ENCODE measurements around the gene ZNF611.
A peak's percentile ranks its signal among the peaks of the same experiment; 100 is the strongest.
"Not testable (repeated sequence)": the region's sequence is repeated elsewhere in the genome, so short reads cannot be mapped to it uniquely, and the experiment has no call there.

The ZNF611 gene

GRCh38 chr19:52735734-52736133 is 890 bp upstream of the ZNF611 start:
- peak overlapping the region; percentile 82 for H4K8ac ChIP-seq (ENCODE audit: low read depth, low read length)

GRCh38 chr19:52734331-52734892 is 432 bp downstream of the ZNF611 start:
- peaks cover 26% of the 10 kb centered on the region for H3K79me1 ChIP-seq (ENCODE audit: low read length)
- H4K12ac ChIP-seq (ENCODE audit: low read depth, low read length), result peak overlapping the region; percentile 63
- H2BK120ac ChIP-seq (ENCODE audit: insufficient read depth, low read length, poor library complexity), result peak overlapping the region; percentile 48
- peak in 1 of 2 donors; percentile 41 for DNase-seq
- WGBS (ENCODE audit: extremely low coverage, insufficient coverage, insufficient read length), result no CpG with 5 or more reads among the region's 39 CpGs
- H3K18ac ChIP-seq (ENCODE audit: low read length), result peak overlapping the region; percentile 93
- peak overlapping the region; percentile 23 for H2AK5ac ChIP-seq (ENCODE audit: low read length)
- H4K8ac ChIP-seq (ENCODE audit: low read depth, low read length), result peak overlapping the region; percentile 79
- H3K23ac ChIP-seq (ENCODE audit: low read length), result no peak overlapping the region
- peak overlapping the region; percentile 97 for H3K4ac ChIP-seq (ENCODE audit: low read depth, low read length)
- H2BK5ac ChIP-seq (ENCODE audit: low read depth, low read length, poor library complexity), result peak overlapping the region; percentile 95
- peak overlapping the region; percentile 61 for H2BK12ac ChIP-seq (ENCODE audit: low read length)
- H3K4me1 ChIP-seq (ENCODE audit: control insufficient read depth in 1 of 2, insufficient read depth in 2 of 2, low read length in 2 of 2), result peaks cover 10 to 12% of the 10 kb centered on the region in 2 experiments
- peak overlapping the region; percentile 92 for H4K91ac ChIP-seq (ENCODE audit: low read depth, low read length)
- H3K9me3 ChIP-seq (ENCODE audit: insufficient read depth, low read depth, low read length), result no peaks in the 10 kb centered on the region
- peak overlapping the region; percentile 91 for H3K4me2 ChIP-seq (ENCODE audit: low read length)
- H3K79me2 ChIP-seq (ENCODE audit: control insufficient read depth, insufficient read depth, low read length, poor library complexity), result peaks cover 17% of the 10 kb centered on the region
- H3K27ac ChIP-seq (ENCODE audit: low read depth, low read length), result peak overlapping the region; percentile 94
- H3K14ac ChIP-seq (ENCODE audit: low read length), result peak overlapping the region; percentile 98
- peak overlapping the region; percentile 83 for H2AFZ ChIP-seq (ENCODE audit: insufficient read depth, low read length, poor library complexity)
- H3K36me3 ChIP-seq (ENCODE audit: control insufficient read depth in 1 of 2, insufficient read depth in 2 of 2, low read length in 2 of 2), result peaks cover 1 to 6% of the 10 kb centered on the region in 2 experiments
- peak overlapping the region; percentile 99 for H3K9ac ChIP-seq (ENCODE audit: low read length)
- H3K4me3 ChIP-seq (ENCODE audit: low read depth, low read length), result peak overlapping the region; percentile 79
- no peaks in the 10 kb centered on the region for H3K27me3 ChIP-seq (ENCODE audit: insufficient read depth, low read length)

More at GRCh38 chr19:52735734-52736133, 890 bp upstream of the ZNF611 start:
- no peak overlapping the region for H3K18ac ChIP-seq (ENCODE audit: low read length)
- peak overlapping the region; percentile 44 for H3K4me2 ChIP-seq (ENCODE audit: low read length)
- peak overlapping the region; percentile 98 for H3K27ac ChIP-seq (ENCODE audit: low read depth, low read length)
- H3K9ac ChIP-seq (ENCODE audit: low read length), result no peak overlapping the region
- no peak overlapping the region for H4K12ac ChIP-seq (ENCODE audit: low read depth, low read length)
- peaks cover 17% of the 10 kb centered on the region for H3K79me2 ChIP-seq (ENCODE audit: control insufficient read depth, insufficient read depth, low read length, poor library complexity)
- H2AK5ac ChIP-seq (ENCODE audit: low read length), result no peak overlapping the region
- peak overlapping the region; percentile 91 for H4K91ac ChIP-seq (ENCODE audit: low read depth, low read length)
- H3K4ac ChIP-seq (ENCODE audit: low read depth, low read length), result no peak overlapping the region
- H3K23ac ChIP-seq (ENCODE audit: low read length), result no peak overlapping the region
- peak overlapping the region; percentile 81 for H2BK120ac ChIP-seq (ENCODE audit: insufficient read depth, low read length, poor library complexity)
- peak overlapping the region; percentile 96 for H2BK5ac ChIP-seq (ENCODE audit: low read depth, low read length, poor library complexity)
- H3K79me1 ChIP-seq (ENCODE audit: low read length), result peaks cover 32% of the 10 kb centered on the region
- peaks cover 12 to 14% of the 10 kb centered on the region in 2 experiments for H3K4me1 ChIP-seq (ENCODE audit: control insufficient read depth in 1 of 2, insufficient read depth in 2 of 2, low read length in 2 of 2)
- no peaks in the 10 kb centered on the region for H3K9me3 ChIP-seq (ENCODE audit: insufficient read depth, low read depth, low read length)
- H2AFZ ChIP-seq (ENCODE audit: insufficient read depth, low read length, poor library complexity), result no peak overlapping the region
- H3K36me3 ChIP-seq (ENCODE audit: control insufficient read depth in 1 of 2, insufficient read depth in 2 of 2, low read length in 2 of 2), result peaks cover 0 to 6% of the 10 kb centered on the region in 2 experiments
- no peak overlapping the region for H2BK12ac ChIP-seq (ENCODE audit: low read length)
- no peak overlapping the region for H3K14ac ChIP-seq (ENCODE audit: low read length)
- no peak overlapping the region for H3K4me3 ChIP-seq (ENCODE audit: low read depth, low read length)
- peak; percentile 96 for DNase-seq
- no CpG with 5 or more reads among the region's 18 CpGs for WGBS (ENCODE audit: extremely low coverage, insufficient coverage, insufficient read length)
- no peaks in the 10 kb centered on the region for H3K27me3 ChIP-seq (ENCODE audit: insufficient read depth, low read length)

GRCh38 chr19:52726051-52726450 is 8.8 kb downstream of the ZNF611 start:
- not testable (repeated sequence) for H3K27me3 ChIP-seq (ENCODE audit: insufficient read depth, low read length); H3K14ac ChIP-seq (ENCODE audit: low read length); H4K12ac ChIP-seq (ENCODE audit: low read depth, low read length); H3K4me2 ChIP-seq (ENCODE audit: low read length); H3K9me3 ChIP-seq (ENCODE audit: insufficient read depth, low read depth, low read length); H2BK12ac ChIP-seq (ENCODE audit: low read length); H3K23ac ChIP-seq (ENCODE audit: low read length); H3K18ac ChIP-seq (ENCODE audit: low read length); H3K9ac ChIP-seq (ENCODE audit: low read length); H2AK5ac ChIP-seq (ENCODE audit: low read length); H3K4me3 ChIP-seq (ENCODE audit: low read depth, low read length); H2BK5ac ChIP-seq (ENCODE audit: low read depth, low read length, poor library complexity); H3K27ac ChIP-seq (ENCODE audit: low read depth, low read length); H2BK120ac ChIP-seq (ENCODE audit: insufficient read depth, low read length, poor library complexity); H2AFZ ChIP-seq (ENCODE audit: insufficient read depth, low read length, poor library complexity)
- Histone ChIP-seq H3K79me2 (ENCODE audit: control insufficient read depth, insufficient read depth, low read length, poor library complexity) (peaks cover 15% of the 10 kb centered on the region), H4K8ac (ENCODE audit: low read depth, low read length) (peak overlapping the region; percentile 83), H4K91ac (ENCODE audit: low read depth, low read length) (peak overlapping the region; percentile 62), H3K79me1 (ENCODE audit: low read length) (peaks cover 25% of the 10 kb centered on the region), H3K4ac (ENCODE audit: low read depth, low read length) (peak overlapping the region; percentile 51), H3K36me3 (ENCODE audit: control insufficient read depth in 1 of 2, insufficient read depth in 2 of 2, low read length in 2 of 2) (peaks cover 31 to 39% of the 10 kb centered on the region in 2 experiments), H3K4me1 (ENCODE audit: control insufficient read depth in 1 of 2, insufficient read depth in 2 of 2, low read length in 2 of 2) (peaks cover 20 to 29% of the 10 kb centered on the region in 2 experiments)
- WGBS (ENCODE audit: extremely low coverage, insufficient coverage, insufficient read length), result no CpG with 5 or more reads among the region's 16 CpGs
- peak; percentile 71 to 78 for DNase-seq

GRCh38 chr19:52725528-52725961 is 9.3 kb downstream of the ZNF611 start:
- Histone ChIP-seq H3K9ac (ENCODE audit: low read length) (no peak overlapping the region), H3K9me3 (ENCODE audit: insufficient read depth, low read depth, low read length) (peaks cover 12% of the 10 kb centered on the region), H4K12ac (ENCODE audit: low read depth, low read length) (peak overlapping the region; percentile 76), H2AFZ (ENCODE audit: insufficient read depth, low read length, poor library complexity) (no peak overlapping the region), H3K4ac (ENCODE audit: low read depth, low read length) (peak overlapping the region; percentile 92), H2BK120ac (ENCODE audit: insufficient read depth, low read length, poor library complexity) (peak overlapping the region; percentile 68), H4K91ac (ENCODE audit: low read depth, low read length) (peak overlapping the region; percentile 86), H3K79me2 (ENCODE audit: control insufficient read depth, insufficient read depth, low read length, poor library complexity) (peaks cover 12% of the 10 kb centered on the region), H3K36me3 (ENCODE audit: control insufficient read depth in 1 of 2, insufficient read depth in 2 of 2, low read length in 2 of 2) (peaks cover 36 to 41% of the 10 kb centered on the region in 2 experiments), H3K4me3 (ENCODE audit: low read depth, low read length) (no peak overlapping the region), H3K23ac (ENCODE audit: low read length) (no peak overlapping the region), H2BK5ac (ENCODE audit: low read depth, low read length, poor library complexity) (peak overlapping the region; percentile 87), H4K8ac (ENCODE audit: low read depth, low read length) (peak overlapping the region; percentile 58), H3K4me2 (ENCODE audit: low read length) (no peak overlapping the region), H3K27ac (ENCODE audit: low read depth, low read length) (peak overlapping the region; percentile 84), H3K18ac (ENCODE audit: low read length) (peak overlapping the region; percentile 98), H3K79me1 (ENCODE audit: low read length) (peaks cover 25% of the 10 kb centered on the region), H3K27me3 (ENCODE audit: insufficient read depth, low read length) (no peaks in the 10 kb centered on the region), H3K14ac (ENCODE audit: low read length) (peak overlapping the region; percentile 89), H2BK12ac (ENCODE audit: low read length) (peak overlapping the region; percentile 65), H3K4me1 (ENCODE audit: control insufficient read depth in 1 of 2, insufficient read depth in 2 of 2, low read length in 2 of 2) (peaks cover 20 to 27% of the 10 kb centered on the region in 2 experiments), H2AK5ac (ENCODE audit: low read length) (peak overlapping the region; percentile 82)
- no peak for DNase-seq
- WGBS (ENCODE audit: extremely low coverage, insufficient coverage, insufficient read length), result no CpG with 5 or more reads among the region's 24 CpGs

All from trophoblast cell (in vitro differentiated cells and primary cell).